ENCODE measurements around the gene LYVE1. TPM values are rescaled to one million over a fixed set of nuclear protein-coding genes. Genes with fewer than 3 reads are reported as not detected.

LYVE1 gene
- polyA plus RNA-seq, 1 of the 3 experiments (the other 2 are of a cell fraction), result not detected

DNA sequence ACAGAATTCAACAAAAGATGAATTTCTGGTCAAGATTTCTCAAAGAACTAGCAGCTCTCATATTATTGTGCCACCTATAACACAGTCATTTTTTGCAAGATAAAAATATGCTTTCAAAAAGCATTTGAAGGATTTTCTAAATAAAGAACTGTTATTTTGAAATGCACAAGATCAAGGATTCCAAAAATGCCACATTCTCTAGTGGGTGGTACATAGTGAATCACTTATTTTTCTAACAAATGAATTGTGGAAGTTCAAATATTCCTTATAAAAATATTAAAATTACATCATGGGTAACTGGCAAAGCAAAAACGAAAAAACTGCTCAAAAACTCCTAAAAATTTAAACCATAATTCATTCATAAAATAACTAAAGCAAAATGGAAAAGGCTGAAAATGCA lies 29.5 kb downstream of the LYVE1 start (continued):
- no peak for TF ChIP-seq NRF1 (IDR thresholded peaks at IDR 0.05; ENCODE audit: low read depth, low read length)
- TF ChIP-seq CHD2 (IDR thresholded peaks at IDR 0.05; ENCODE audit: low read length, partially characterized antibody), result no peak
- TF ChIP-seq ELF1 (IDR thresholded peaks at IDR 0.05), result no peak
- no peak for TF ChIP-seq MXI1 (IDR thresholded peaks at IDR 0.05; ENCODE audit: low read depth, low read length)
- no peak for TF ChIP-seq FOXM1 (IDR thresholded peaks at IDR 0.05; ENCODE audit: low read depth)
- TF ChIP-seq MEF2A (IDR thresholded peaks at IDR 0.05; ENCODE audit: borderline replicate concordance, low read depth), result no peak

DNA sequence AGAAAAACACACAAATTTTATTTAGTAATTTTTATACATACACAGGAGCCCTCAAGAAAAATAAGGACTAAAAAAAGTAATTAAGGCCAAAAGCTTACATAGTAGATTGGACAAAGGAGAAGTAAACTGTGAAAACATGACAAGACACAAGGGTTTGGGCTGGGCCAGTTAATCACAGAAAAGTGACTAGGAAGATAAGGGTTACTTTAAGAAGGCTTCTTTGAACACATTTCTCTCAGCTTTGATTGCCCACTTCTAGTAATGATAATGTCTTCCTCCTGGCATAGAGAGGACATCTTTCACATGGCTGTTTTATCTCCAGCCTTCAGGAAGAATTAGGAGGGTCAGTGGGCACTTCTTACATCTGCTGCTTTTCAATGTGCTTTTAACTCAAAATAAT lies 30.9 kb downstream of the LYVE1 start:
- no peak overlapping the region for H3K27ac ChIP-seq (ENCODE audit: low read depth in 2 of 2, low read length in 1 of 2)
- H3K9me2 ChIP-seq, result no peaks in the 10 kb centered on the region
- peaks cover 13 to 14% of the 10 kb centered on the region in 2 experiments for H3K36me3 ChIP-seq (replicated peaks in 1 of 2; ENCODE audit: control insufficient read depth in 1 of 2, insufficient read depth in 2 of 2, low read length in 1 of 2)
- no peaks in the 10 kb centered on the region for H4K20me1 ChIP-seq (ENCODE audit: insufficient read depth)
- TF ChIP-seq TCF12 (IDR thresholded peaks at IDR 0.05) (no peak), RFX5 (IDR thresholded peaks at IDR 0.05; ENCODE audit: low read length) (no peak), MXI1 (IDR thresholded peaks at IDR 0.05; ENCODE audit: low read depth, low read length) (no peak), POLR2AphosphoS5 (IDR thresholded peaks at IDR 0.05; ENCODE audit: low read depth, low read length) (no peak), YY1 (IDR thresholded peaks at IDR 0.05; ENCODE audit: low read depth) (no peak), RXRA (IDR thresholded peaks at IDR 0.05; ENCODE audit: borderline replicate concordance, low read depth) (no peak), MEF2A (IDR thresholded peaks at IDR 0.05; ENCODE audit: borderline replicate concordance, low read depth) (no peak), FOXM1 (IDR thresholded peaks at IDR 0.05; ENCODE audit: low read depth) (no peak), EP300 (IDR thresholded peaks at IDR 0.05; ENCODE audit: borderline replicate concordance in 1 of 2, low read depth in 1 of 2, low read length in 1 of 2) (no peak), JUND (IDR thresholded peaks at IDR 0.05) (no peak), SMC3 (IDR thresholded peaks at IDR 0.05; ENCODE audit: low read depth, low read length) (no peak), EZH2phosphoT487 (IDR thresholded peaks at IDR 0.05; ENCODE audit: borderline replicate concordance, low read depth) (no peak), TEAD4 (IDR thresholded peaks at IDR 0.05; ENCODE audit: borderline replicate concordance, insufficient read depth) (no peak), CHD2 (IDR thresholded peaks at IDR 0.05; ENCODE audit: low read length, partially characterized antibody) (no peak), TAF1 (IDR thresholded peaks at IDR 0.05; ENCODE audit: borderline replicate concordance, low read depth, low read length) (no peak)
- TF ChIP-seq, protein P1, sequence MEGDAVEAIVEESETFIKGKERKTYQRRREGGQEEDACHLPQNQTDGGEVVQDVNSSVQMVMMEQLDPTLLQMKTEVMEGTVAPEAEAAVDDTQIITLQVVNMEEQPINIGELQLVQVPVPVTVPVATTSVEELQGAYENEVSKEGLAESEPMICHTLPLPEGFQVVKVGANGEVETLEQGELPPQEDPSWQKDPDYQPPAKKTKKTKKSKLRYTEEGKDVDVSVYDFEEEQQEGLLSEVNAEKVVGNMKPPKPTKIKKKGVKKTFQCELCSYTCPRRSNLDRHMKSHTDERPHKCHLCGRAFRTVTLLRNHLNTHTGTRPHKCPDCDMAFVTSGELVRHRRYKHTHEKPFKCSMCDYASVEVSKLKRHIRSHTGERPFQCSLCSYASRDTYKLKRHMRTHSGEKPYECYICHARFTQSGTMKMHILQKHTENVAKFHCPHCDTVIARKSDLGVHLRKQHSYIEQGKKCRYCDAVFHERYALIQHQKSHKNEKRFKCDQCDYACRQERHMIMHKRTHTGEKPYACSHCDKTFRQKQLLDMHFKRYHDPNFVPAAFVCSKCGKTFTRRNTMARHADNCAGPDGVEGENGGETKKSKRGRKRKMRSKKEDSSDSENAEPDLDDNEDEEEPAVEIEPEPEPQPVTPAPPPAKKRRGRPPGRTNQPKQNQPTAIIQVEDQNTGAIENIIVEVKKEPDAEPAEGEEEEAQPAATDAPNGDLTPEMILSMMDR (IDR thresholded peaks at IDR 0.05), result no peak
- TF ChIP-seq, protein P2, sequence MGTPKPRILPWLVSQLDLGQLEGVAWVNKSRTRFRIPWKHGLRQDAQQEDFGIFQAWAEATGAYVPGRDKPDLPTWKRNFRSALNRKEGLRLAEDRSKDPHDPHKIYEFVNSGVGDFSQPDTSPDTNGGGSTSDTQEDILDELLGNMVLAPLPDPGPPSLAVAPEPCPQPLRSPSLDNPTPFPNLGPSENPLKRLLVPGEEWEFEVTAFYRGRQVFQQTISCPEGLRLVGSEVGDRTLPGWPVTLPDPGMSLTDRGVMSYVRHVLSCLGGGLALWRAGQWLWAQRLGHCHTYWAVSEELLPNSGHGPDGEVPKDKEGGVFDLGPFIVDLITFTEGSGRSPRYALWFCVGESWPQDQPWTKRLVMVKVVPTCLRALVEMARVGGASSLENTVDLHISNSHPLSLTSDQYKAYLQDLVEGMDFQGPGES (IDR thresholded peaks at IDR 0.05; ENCODE audit: low read depth, low read length), result no peak
- TF ChIP-seq, protein P3, sequence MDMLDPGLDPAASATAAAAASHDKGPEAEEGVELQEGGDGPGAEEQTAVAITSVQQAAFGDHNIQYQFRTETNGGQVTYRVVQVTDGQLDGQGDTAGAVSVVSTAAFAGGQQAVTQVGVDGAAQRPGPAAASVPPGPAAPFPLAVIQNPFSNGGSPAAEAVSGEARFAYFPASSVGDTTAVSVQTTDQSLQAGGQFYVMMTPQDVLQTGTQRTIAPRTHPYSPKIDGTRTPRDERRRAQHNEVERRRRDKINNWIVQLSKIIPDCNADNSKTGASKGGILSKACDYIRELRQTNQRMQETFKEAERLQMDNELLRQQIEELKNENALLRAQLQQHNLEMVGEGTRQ (IDR thresholded peaks at IDR 0.05; ENCODE audit: borderline replicate concordance, low read depth, low read length), result no peak
- TF ChIP-seq, protein P4, sequence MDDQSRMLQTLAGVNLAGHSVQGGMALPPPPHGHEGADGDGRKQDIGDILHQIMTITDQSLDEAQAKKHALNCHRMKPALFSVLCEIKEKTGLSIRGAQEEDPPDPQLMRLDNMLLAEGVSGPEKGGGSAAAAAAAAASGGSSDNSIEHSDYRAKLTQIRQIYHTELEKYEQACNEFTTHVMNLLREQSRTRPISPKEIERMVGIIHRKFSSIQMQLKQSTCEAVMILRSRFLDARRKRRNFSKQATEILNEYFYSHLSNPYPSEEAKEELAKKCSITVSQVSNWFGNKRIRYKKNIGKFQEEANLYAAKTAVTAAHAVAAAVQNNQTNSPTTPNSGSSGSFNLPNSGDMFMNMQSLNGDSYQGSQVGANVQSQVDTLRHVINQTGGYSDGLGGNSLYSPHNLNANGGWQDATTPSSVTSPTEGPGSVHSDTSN (IDR thresholded peaks at IDR 0.05), result no peak
- TF ChIP-seq, protein P5, sequence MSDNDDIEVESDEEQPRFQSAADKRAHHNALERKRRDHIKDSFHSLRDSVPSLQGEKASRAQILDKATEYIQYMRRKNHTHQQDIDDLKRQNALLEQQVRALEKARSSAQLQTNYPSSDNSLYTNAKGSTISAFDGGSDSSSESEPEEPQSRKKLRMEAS (IDR thresholded peaks at IDR 0.05; ENCODE audit: low read depth), result no peak
- peaks cover 9% of the 10 kb centered on the region for H3F3A ChIP-seq (replicated peaks; ENCODE audit: insufficient read depth)
- CTCF ChIA-PET, result interaction anchor here (1.2 kb wide), 1 partner anchor 198 kb away, joined by 3 read pairs; no protein-coding TSS in a partner anchor
- H3K9me3 ChIP-seq, result no peaks in the 10 kb centered on the region
- H3K9ac ChIP-seq, result no peak overlapping the region
- peaks cover 7 to 11% of the 10 kb centered on the region in 2 experiments; a peak in 3 of 4 replicates for H3K4me1 ChIP-seq (ENCODE audit: control insufficient read depth in 1 of 2, insufficient read depth in 2 of 2, low read depth in 1 of 2, low read length in 1 of 2)
- peaks cover 35% of the 10 kb centered on the region for H3K79me2 ChIP-seq (ENCODE audit: insufficient read depth)
- no peaks in the 10 kb centered on the region for H3K27me3 ChIP-seq (ENCODE audit: insufficient read depth)
- H3K4me2 ChIP-seq, result no peak overlapping the region
- H2AFZ ChIP-seq (ENCODE audit: low read depth), result no peak overlapping the region
- no peak overlapping the region for H3K4me3 ChIP-seq (ENCODE audit: low read depth in 2 of 2, low read length in 1 of 2)
- POLR2A ChIA-PET, result no interaction called here
- DNase-seq, result no peak
